GM19328 (cell line): ENCODE data around the gene DNASE1L2.

ENCODE experiments used
- ATAC-seq: cut with Tn5 transposase; IDR thresholded peaks from one replicate; pipeline ENCODE4 v1.9.1; 2021; ENCODE audit warnings: mild to moderate bottlenecking, moderate library complexity; ENCODE audit not compliant: unreplicated experiment

The DNASE1L2 gene, protein sequence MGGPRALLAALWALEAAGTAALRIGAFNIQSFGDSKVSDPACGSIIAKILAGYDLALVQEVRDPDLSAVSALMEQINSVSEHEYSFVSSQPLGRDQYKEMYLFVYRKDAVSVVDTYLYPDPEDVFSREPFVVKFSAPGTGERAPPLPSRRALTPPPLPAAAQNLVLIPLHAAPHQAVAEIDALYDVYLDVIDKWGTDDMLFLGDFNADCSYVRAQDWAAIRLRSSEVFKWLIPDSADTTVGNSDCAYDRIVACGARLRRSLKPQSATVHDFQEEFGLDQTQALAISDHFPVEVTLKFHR

GRCh38 chr16:2236337-2237101 lies at the start of gene DNASE1L2:
DNASE1L2 (plus strand) TSS chr16:2236444; CDS start chr16:2236817, 373 bp downstream.
- ATAC-seq, result no peak

GRCh38 chr16:2186505-2186904 lies 49.7 kb upstream of the DNASE1L2 start:
- no peak for ATAC-seq

- ATAC-seq, result no peak
These were observed 49.0 kb upstream of the DNASE1L2 start for GRCh38 chr16:2187212-2187611.

GRCh38 chr16:2188395-2188794 lies 47.8 kb upstream of the DNASE1L2 start:
- no peak for ATAC-seq

GRCh38 chr16:2189252-2189893 lies 46.9 kb upstream of the DNASE1L2 start:
- ATAC-seq, result no peak

GRCh38 chr16:2190002-2190658 lies 46.1 kb upstream of the DNASE1L2 start:
- no peak for ATAC-seq

DNA sequence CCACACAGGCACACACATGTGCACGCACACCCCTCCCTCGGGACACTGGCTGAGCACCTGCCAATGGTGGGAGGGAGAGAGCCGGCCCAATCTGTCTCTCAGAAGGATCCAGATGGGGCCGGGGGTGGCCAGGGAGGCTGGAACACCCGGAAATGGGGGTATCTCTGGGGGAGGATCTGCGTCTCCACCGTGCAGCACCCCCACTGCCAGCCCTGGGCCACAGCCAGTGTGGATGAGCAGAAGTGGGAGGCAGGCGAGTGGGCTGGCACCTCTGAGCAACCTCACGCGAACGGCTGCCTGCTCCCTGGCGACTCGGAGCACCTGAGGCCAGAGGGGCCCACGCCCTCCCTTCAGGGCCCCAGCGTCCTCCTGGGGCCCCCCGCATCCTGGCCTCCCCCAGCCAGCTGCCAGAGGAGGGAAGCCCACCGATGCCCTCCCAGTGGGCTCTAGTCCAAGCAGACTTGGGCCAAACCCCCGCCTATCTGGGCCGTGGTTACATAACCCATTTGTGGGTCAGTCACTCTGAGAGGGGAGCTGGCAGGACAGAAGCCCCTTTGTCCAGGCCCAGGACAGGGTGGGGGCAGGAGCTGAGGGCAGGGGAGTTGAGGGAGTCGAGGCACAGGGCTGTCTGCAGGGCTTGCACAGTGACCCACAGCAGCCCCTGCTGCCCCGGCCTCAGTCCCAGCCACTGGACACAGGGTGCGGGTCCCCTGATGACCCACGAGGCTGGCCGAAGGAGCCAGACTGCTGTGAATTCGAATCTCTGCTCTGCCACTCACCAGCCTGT lies 45.4 kb upstream of the DNASE1L2 start:
- no peak for ATAC-seq

DNA sequence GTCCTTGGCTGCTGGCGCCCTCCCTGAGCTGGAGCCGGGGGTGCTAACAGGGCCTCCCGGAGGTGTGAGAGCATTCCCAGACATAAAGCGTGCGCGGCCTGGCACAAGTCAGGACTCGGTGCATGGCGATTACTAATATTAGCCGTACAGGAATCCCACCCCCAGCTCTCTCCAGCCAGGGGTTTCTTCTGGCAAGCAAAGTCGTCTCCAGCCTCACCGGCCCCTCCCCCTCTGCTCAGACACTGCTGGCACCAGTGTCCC lies 44.9 kb upstream of the DNASE1L2 start:
- ATAC-seq, result no peak

- no peak for ATAC-seq
These were observed 41.9 kb upstream of the DNASE1L2 start for GRCh38 chr16:2194166-2194834.

DNA sequence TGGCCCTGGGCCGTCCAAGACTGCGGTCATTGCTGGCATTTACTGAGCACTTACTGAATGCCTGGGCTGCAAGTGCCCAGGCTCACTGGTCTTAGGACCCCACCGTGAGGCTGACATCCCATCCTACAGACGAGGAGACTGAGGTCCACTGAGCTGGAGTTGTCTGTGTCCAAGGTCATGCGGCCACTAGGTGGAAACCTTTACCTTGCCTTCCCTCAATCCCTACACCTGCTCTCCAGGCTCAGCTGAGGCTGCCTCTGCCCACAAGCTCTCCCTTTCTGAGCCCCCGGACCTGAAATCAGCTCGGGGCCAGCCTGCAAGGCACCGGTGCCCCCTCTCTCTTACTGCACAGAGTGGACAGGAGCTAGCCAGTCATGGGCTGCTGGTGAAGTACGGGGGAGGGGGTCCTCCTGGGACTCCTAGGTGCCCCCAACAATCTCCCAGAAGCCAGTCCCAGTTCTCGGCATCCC lies 41.4 kb upstream of the DNASE1L2 start:
- no peak for ATAC-seq

GRCh38 chr16:2195322-2196161 lies 40.7 kb upstream of the DNASE1L2 start:
- no peak for ATAC-seq

- no peak for ATAC-seq
These were observed 39.9 kb upstream of the DNASE1L2 start, which contains the start of gene CASKIN1 for GRCh38 chr16:2196162-2196980. CASKIN1 (minus strand) TSS chr16:2196605; CDS start chr16:2196432, 173 bp downstream.

DNA sequence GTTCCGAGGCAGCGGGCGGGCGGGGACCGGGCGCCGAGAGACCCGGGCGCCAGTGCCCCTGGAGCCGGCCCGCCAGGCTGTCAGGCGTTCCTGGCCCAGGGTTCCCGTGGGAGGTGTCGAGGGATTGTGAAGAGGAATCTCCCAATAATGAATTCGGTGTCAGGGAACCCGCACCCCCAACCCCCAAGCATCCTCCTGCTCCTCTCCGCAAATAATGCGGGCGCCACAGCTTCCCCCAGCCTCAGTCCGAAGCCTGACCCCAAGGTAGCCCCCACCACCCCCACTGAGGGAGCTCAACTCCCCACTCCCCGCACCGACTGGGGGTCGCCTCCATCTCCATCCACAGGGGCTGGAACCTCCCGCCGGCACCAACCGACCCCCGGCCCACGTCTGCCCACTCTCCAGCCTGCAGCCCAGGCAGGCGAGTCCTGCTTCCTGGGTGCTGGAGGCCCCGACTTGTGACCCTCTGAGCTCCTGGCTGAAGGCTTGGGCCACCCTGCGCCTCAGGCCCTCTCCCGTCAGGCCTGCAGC lies 39.2 kb upstream of the DNASE1L2 start:
- ATAC-seq, result no peak

- ATAC-seq, result no peak
These were observed 38.5 kb upstream of the DNASE1L2 start for GRCh38 chr16:2197765-2198164.

DNA sequence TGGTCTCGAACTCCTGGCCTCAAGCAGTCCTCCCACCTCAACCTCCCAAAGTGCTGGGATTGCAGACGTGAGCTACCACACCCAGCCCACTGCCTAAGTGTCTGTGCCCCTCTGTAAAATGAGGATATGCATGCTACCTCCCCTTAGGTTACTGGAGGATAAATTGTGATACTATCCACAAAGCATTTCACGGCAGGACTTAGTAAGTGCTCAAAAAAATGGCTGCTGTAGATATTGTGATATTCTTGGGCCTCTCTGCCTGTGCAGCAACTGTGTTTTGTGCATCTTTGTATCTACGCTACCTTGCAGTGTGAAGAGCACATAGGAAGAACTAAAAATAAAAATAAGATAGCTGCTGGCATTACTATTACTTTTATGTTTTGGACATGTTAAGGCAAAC lies 38.0 kb upstream of the DNASE1L2 start:
- no peak for ATAC-seq

GRCh38 chr16:2199095-2199494 lies 37.1 kb upstream of the DNASE1L2 start:
- no peak for ATAC-seq

DNA sequence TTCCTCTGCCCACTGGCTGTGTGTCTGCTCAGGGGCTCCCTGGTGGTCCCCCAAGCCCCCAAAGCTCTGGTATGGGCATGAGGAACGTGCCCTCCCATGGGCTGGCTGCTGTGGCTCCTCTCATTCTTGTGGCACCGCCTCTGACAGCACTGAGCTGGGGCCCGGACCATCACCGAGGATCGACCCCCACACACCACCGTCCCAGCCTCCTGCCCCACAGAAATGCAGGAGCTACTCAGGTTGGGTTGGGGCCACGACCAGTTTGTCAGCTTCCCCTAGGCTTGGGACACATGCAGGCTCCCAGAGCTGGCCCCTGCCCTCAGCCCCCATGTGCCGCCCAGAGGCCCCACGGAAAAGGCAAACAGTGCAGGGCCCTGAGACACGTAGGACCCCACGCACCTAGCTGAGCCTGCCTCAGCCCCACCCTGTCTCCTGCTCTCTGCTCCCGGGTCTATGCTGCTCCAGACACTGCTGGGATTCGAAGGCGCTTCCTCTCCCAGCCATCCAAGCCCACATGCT lies 36.6 kb upstream of the DNASE1L2 start:
- no peak for ATAC-seq

DNA sequence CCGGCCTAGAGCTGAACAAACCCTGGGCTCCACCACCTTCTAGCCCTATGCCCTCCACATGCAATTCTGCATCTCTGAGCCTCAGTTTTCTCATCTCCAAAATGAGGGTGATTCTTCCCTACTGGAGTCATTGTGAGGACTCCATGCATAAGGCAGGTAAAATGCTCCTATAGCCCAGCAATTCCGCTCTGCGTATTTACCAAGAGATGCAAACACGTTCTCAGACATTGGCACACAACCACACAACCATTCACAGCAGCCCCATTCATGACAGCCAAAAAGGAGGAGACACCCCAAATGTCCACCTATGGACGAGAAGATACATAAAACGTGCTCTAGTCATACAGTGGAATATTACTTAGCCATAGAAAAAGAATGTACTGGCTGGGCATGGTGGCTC lies 35.9 kb upstream of the DNASE1L2 start:
- ATAC-seq, result no peak
